ENCODE data around the gene MAPK11.

GRCh38 chr22:50264946-50265669, 5.1 kb downstream of the MAPK11 start:
- no peak for TF ChIP-seq CTCF (IDR thresholded peaks at IDR 0.05)
- TF ChIP-seq POLR2A (IDR thresholded peaks at IDR 0.05), result no peak

All from right lobe of liver (tissue), 4 donors.